ENCODE results near the gene RAF1. TPM values are rescaled to one million over a fixed set of nuclear protein-coding genes. Genes with fewer than 3 reads are reported as not detected.
A peak's percentile ranks its signal among the peaks of the same experiment; 100 is the strongest.

The RAF1 gene
- total and polyA plus RNA-seq, 2 of the 13 experiments (the other 11 are each of a cell fraction or from before 2014, with no cell fraction given): 72.2 to 91.4 TPM

- TF ChIP-seq ZNF543 (CRISPR knock-in tag; IDR thresholded peaks at IDR 0.05) (peak; percentile 40; the same call in 1 of the 2 replicates), PAX8 (CRISPR knock-in tag; IDR thresholded peaks at IDR 0.05; ENCODE audit: borderline replicate concordance) (peak; percentile 12; the same call in 1 of the 2 replicates), ZNF629 (CRISPR knock-in tag; conservative IDR thresholded peaks at IDR 0.05) (0 out of 2 replicates have a peak, but pooled peaks have one; percentile 8), KDM5A (IDR thresholded peaks at IDR 0.05; ENCODE audit: borderline replicate concordance, low read length) (peak; percentile 57), BRCA1 (CRISPR knock-in tag; IDR thresholded peaks at IDR 0.05) (no peak; the same call in none of the 2 replicates), ARID3A (IDR thresholded peaks at IDR 0.05; ENCODE audit: low read depth, low read length) (peak; percentile 50; the same call in 1 of the 2 replicates), YY1 (IDR thresholded peaks at IDR 0.05; ENCODE audit: insufficient read depth, insufficient replicate concordance, low read depth, low read length) (peak; percentile 97), EP300 (IDR thresholded peaks at IDR 0.05; ENCODE audit: low read depth in 2 of 2, low read length in 2 of 2) (peak in 1 of 2 experiments; percentile 42; a peak in 1 of 4 replicates), EP300 (CRISPR knock-in tag; IDR thresholded peaks at IDR 0.05; ENCODE audit: borderline replicate concordance) (no peak), ZNF256 (CRISPR knock-in tag; conservative IDR thresholded peaks at IDR 0.05) (no peak), TBP (CRISPR knock-in tag; IDR thresholded peaks at IDR 0.05) (no peak), ZNF572 (CRISPR knock-in tag; IDR thresholded peaks at IDR 0.05) (no peak), ZNF230 (CRISPR knock-in tag; IDR thresholded peaks at IDR 0.05) (peak; percentile 56; the same call in 1 of the 2 replicates), MXD3 (CRISPR knock-in tag; IDR thresholded peaks at IDR 0.05) (peak; percentile 58; the same call in 1 of the 2 replicates), ZNF747 (CRISPR knock-in tag; IDR thresholded peaks at IDR 0.05; ENCODE audit: borderline replicate concordance) (0 out of 2 replicates have a peak, but pooled peaks have one; percentile 57), IRF2 (CRISPR knock-in tag; IDR thresholded peaks at IDR 0.05) (peak; percentile 95), ZBTB7A (CRISPR knock-in tag; IDR thresholded peaks at IDR 0.05) (no peak), ZSCAN29 (CRISPR knock-in tag; conservative IDR thresholded peaks at IDR 0.05) (0 out of 2 replicates have a peak, but pooled peaks have one; percentile 57), NR3C1 (CRISPR knock-in tag; IDR thresholded peaks at IDR 0.05) (no peak), FOXO4 (CRISPR knock-in tag; conservative IDR thresholded peaks at IDR 0.05) (no peak), ZNF121 (CRISPR knock-in tag; IDR thresholded peaks at IDR 0.05) (peak; percentile 79), ZNF589 (CRISPR knock-in tag; conservative IDR thresholded peaks at IDR 0.05) (no peak; the same call in 1 of the 2 replicates), SP2 (CRISPR knock-in tag; IDR thresholded peaks at IDR 0.05) (no peak; the same call in 1 of the 2 replicates)
- TF ChIP-seq, protein P1, sequence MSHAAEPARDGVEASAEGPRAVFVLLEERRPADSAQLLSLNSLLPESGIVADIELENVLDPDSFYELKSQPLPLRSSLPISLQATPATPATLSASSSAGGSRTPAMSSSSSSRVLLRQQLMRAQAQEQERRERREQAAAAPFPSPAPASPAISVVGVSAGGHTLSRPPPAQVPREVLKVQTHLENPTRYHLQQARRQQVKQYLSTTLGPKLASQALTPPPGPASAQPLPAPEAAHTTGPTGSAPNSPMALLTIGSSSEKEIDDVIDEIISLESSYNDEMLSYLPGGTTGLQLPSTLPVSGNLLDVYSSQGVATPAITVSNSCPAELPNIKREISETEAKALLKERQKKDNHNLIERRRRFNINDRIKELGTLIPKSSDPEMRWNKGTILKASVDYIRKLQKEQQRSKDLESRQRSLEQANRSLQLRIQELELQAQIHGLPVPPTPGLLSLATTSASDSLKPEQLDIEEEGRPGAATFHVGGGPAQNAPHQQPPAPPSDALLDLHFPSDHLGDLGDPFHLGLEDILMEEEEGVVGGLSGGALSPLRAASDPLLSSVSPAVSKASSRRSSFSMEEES (CRISPR knock-in tag; IDR thresholded peaks at IDR 0.05): peak; percentile 45; the same call in 1 of the 2 replicates
Observed at GRCh38 chr3:12663936-12664908, at the start of gene RAF1 (continued).
